SW 1271 (cell line): Measurements from ENCODE around the gene MRPS5.

Experiments used
- DNase-seq, 2 experiments: peaks; one replicate each; lab custom pipeline; 2025; lab: John Stamatoyannopoulos, UW

The MRPS5 gene

DNA sequence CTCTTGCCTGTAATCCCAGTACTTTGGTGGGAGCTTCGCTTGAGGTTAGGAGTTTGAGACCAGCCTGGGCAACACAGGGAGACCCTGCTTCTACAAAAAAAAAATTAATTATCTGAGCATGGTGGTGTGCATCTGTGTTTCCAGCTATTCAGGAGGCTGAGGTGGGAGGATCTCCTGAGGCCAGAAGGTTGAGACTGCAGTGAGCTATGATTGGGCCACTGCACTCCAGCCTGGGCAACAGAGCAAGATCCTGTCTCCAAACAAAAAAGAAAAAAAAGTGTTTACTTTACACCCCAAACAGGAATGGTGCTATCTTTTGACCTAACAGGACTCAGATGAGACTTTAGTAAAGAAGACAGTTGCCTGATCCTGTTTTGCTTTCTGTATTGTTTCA lies 60.5 kb downstream of the MRPS5 start:
- no peak for DNase-seq

DNA sequence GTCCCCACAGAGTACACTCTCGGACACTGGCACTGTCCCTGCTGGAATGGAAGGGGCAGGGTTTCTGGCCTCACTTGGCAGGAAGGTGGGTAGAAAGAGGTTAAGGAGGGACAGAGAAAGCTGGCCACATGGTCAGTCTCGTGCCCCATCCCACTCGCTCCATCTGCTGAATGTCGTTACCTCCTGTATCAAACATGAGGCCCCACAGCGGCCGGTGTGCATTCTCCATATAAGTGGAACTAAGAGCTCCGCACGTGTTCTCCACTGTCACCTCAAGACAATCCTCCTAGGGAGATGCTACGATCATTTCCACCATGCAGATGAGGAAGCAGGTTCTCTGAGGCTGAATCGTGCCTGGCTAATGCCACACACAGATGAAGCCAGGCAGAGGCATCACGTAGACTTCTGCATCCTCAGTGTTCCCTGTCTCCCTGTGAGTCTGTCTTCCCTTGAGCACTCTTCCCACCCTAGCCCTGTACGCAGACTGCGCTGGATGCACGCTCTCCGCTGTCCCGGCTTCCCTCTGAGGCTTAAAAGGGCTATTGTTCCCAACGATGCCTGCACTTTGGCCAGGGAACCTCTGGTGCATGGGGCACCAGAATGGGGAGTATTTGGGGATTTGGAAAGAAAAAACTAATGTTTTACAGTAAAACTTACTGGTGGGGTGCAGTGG lies 61.0 kb downstream of the MRPS5 start:
- no peak for DNase-seq

DNA sequence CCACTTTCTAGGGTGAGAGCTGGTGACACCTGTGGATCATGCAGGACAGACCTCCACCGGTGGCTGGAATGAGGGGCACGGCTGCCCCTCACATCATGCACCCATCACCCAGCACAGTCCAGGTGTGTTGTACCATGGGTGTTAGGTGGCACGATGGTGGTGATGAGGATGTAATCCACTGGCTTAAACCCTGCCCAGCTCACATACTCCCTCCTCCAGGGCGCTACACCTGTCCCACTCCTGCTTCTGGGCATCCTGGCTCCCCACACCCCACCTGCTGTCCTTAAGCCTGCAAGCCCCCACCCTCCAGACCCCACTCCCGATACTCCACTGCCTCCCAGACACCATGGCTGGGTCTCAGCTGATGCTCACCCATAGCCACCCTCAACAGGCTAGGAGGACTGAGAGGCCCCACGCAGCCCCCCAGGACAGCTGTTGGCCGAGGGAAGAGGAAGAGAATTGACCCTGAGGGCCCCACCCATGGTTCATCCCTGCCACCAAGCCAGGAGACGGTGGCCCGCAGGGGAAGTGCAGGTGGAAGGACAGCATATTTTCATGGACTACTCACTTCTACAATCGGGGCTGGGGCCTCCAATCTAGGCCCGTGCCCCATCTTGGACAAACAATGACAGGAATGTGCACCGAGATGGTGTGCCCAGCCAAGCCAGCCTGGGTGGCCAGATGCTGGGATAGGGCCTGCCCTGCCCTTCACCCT lies 61.8 kb downstream of the MRPS5 start:
- DNase-seq: no peak

DNA sequence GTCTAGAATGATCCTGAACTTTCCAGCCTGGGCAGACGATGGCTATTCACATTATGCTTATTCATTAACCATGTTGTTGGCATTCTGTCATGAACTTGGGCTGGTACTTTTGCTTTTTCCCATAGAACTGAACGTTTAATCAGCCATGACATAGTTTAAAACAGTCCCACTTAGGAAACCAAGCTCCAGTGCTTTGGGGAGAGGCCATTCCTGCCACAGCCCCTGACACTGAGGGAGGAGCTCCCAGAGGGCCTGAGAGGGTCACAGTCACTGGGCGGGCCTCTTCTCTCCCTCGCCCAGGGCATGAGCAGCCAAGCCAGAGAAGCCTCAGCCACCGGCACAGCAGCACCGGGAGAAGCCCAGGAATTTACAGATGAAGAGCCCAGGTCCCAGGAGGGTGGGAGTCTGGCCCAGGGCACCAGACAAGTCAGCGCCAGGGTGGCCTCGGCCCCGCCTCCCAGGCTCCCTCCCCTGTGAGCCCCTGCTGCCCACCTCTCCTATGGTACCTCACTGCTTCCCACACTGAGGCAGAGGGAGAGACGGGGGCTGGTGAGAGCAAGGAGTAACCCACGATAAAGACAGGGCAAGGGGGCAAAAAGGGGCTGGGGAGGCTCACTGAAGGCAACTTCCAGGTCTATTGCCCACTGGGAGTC lies 62.5 kb downstream of the MRPS5 start:
- no peak for DNase-seq

DNA sequence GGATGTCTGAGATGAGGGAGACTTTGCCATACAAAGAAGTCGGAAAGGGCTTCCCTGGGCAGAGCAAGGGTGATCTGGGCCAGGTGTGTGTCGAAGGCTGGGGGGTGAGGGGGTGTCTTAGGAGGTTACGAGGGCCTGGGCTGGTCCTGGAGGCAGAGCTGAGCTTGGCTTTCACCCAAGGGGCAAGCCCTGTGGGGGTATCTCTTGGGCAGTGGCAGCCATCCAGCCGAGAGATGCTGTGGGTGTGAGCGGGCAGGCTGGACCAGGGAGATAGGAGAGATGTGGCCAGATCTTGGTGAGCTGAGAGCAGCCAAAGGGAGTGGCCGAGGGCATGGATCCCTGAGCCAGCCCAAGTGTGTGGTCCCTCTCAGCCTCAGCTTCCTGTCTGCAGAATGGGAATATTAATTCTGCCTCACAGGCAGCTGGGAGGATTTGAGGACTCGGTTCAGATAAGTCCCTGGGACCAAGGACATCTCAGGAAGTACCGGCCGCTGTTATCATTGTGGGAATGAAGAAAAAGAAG lies 63.1 kb downstream of the MRPS5 start:
- no peak for DNase-seq

DNA sequence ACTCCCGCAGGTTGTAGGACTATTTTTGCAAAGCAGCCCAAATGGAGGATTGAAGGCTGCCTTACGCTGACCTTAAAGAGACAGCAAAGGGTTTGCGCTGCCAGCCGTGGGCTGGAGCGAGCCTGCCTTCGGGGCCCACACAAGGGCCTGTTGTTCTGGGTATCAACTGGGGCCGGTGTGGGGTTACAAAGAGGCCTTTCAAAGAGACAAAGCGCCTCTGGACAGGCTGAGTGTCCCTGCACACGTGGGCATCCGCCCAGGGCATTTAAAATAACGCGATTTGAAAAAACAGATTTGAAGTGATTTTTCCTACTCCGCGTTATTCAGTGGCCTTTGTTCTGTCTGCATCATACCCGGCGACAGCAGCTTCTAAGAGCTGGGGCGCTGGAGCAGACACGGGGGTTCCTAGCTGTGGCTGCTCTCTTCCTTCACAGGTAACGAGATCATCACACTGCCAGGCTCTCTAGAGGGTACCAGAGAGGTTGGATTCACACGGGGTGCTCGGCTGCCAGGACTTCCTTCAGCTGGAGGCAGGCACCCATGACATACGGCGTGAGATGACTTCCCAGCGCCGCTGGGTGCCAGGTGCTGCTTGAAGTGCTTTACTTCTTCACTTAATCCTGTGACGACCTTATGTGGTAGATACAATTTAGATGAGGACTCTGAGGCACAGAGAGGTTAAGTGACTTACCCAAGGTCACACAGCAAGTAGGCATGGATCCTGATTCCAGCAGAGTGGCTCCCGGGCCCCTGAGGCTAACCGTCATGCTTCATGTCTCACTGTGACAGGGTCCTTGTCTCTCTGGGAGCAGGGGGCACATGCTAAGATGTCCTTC lies 63.9 kb downstream of the MRPS5 start:
- DNase-seq: no peak

DNA sequence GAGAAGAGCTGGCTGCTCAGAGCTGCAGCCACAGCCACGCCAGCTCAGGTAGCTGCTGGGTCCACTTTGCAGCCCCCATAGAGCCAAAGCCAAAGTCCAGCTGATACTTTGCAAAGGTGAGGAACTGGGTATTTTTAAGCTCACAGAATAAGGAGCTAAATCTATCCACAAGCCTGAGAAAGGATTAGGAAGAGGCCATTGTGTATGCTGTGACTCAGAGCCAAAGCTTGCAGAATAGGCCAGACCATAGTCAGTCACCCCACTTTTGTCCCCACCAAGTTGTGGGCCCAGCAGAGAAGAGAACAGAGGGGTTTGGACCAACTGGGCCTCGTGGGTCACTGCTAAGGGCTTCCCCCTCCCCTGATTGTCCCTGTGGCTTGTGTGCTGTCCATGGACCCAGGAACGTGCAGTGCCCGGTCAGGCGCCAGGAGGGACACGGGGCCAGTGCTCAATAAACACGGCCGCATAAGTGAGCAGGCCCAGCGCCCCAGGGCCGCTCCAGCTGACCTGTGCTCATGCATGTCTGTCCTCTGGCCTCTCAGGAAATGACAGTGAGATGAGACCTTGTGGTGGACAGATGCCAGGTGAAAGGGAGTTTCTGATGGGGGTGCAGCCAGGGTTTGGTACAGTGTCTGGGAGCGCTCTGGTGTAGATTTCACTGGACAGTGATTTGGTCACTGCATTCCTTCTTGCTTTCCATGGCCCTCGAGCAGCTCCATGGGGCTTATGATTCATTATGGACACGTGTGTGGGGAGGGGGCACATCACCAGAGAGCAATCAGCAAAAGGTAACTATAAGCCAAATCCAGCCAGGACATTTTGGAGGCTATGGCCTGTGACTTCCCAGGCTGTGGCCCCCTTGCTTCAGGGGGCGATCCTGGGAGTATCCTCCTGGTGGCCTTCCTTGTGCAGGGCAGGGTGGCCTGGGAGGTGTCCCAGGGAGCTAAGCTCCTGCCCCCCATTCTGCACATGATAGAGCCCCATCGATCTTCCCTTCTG lies 64.8 kb downstream of the MRPS5 start:
- DNase-seq: no peak

DNA sequence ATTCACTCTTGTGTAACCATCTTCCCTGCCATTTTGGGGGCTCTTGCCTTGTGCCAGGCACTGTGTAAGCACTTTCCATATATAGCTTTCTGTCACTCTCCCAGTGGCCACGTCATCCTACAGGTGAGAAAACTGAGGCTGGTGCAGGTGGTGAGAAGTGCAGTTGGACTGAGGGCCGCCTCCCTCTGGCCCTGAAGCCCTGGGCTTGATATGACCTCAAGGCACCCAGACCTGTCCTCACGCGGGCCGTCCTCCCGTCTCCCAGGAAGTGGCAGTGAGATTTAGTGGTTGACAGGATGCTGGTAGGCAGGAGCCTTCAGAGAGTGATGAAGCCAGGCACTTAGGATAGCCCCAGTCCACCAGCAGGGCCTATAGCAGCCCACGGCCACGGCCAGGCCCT lies 65.6 kb downstream of the MRPS5 start:
- DNase-seq: no peak

DNA sequence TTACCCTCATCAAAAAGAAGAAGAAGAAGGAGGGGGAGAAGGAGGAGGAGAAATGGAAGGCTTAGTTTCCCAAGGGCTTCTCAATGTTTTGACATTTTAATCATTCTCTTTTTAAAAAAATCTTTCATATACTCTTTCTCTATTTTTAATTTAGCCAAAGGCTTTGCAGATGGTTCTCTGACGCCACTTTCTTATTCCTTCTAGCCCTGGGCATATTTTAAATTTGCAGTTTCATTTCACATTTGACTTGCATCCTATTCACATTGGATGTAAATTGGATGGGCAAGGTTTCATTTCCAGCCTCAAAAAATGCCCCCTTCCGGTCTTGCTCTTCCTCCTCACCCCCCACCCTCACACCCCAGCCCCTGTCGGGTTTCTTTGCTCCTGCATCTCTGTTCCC lies 66.3 kb downstream of the MRPS5 start:
- DNase-seq: no peak

DNA sequence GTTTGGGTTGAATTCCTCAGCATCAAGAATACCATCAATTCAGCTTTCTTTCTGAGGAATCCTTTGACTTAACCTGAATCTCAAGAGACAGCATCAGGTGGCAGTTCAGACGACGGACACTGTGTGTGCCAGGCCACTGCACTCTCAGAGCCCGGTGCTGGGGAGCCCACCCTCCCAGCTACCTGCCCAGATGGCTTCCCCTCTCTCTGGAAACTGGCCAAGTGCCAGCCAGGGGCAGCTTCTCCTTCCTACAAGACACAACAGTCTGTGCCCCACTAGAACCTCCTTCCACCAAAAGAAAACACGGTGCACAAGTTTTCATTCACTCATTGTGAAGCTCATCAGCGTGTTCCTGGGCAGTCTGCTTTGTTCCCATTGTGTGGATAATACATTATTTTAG lies 67.6 kb downstream of the MRPS5 start:
- no peak for DNase-seq

DNA sequence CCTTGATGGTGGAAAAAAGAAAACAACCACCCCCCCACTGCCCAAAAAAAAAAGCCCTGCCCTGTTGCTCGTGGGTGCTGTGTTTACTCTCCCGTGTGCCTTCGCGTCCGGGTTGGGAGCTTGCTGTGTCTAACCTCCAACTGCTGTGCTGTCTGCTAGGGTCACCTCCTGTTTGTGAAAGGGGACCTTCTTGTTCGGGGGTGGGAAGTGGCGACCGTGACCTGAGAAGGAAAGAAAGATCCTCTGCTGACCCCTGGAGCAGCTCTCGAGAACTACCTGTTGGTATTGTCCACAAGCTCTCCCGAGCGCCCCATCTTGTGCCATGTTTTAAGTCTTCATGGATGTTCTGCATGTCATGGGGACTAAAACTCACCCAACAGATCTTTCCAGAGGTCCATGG lies 68.1 kb downstream of the MRPS5 start:
- DNase-seq: no peak

DNA sequence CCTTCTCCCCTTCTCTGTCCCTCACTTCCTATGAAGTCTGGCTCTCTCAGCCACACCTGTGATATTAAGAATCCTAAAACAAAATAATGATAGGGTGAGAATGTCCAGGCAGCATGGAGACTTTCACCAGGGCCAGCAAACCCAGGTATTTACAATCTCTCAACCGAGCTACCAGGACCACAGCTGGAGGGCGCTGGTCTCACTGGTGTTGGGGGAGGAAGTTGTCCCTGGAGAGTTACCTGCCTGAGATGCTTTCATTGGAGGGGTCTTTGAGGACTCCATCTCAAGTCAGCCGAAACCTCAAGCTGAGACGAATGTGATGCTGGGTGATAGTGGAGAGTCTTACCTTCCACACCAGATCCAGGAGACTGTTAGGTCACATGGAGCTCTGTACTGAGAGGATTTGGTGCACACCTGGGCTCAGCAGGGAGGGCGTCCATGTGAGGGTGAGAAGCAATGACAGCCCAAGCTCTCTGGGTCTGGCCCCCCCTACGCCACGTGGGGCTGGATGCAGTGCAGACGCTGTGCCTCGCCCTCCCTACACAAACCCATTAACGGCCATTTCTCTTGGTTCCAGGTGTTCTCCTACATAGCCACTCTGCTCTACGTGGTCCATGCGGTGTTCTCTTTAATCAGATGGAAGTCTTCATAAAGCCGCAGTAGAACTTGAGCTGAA lies 68.7 kb downstream of the MRPS5 start:
- no peak for DNase-seq

DNA sequence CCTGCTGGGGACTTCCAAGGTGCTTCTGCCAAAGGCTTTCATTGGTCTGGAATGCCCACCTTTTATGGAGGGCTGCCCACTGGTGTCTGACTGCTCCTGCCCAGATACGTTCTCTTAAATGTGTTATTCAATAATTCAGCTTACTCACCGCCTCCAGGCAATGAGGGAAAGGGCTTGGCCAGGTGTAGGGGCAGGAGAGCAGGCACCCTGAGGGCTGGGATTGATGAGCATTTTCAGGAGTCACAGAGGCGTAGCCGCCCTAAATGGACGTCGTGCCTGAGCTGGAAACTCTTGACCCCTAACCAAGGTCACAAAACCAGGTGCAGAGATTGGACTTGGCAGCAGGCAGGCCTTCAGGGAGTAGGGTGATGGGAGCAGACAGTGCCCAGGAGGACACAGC lies 69.3 kb downstream of the MRPS5 start:
- no peak for DNase-seq

DNA sequence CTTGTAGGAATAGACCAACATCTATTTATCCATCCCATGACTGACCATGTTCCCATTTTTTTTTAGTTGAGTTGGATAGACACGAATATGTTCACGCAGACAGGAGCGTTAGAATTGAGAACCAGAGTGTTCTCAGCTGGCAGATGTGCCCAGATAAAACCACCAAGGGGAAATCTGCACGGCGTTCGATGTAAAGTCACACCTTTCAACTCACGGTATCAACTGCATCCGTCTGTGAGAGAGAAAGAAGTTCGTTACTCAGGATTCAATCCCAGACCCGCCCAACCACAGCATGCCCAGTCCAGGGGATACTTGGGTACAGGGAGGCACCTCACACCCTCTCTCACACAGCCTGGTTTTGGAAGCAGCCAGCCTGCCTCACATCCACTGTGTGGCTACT lies 70.0 kb downstream of the MRPS5 start:
- DNase-seq: no peak

DNA sequence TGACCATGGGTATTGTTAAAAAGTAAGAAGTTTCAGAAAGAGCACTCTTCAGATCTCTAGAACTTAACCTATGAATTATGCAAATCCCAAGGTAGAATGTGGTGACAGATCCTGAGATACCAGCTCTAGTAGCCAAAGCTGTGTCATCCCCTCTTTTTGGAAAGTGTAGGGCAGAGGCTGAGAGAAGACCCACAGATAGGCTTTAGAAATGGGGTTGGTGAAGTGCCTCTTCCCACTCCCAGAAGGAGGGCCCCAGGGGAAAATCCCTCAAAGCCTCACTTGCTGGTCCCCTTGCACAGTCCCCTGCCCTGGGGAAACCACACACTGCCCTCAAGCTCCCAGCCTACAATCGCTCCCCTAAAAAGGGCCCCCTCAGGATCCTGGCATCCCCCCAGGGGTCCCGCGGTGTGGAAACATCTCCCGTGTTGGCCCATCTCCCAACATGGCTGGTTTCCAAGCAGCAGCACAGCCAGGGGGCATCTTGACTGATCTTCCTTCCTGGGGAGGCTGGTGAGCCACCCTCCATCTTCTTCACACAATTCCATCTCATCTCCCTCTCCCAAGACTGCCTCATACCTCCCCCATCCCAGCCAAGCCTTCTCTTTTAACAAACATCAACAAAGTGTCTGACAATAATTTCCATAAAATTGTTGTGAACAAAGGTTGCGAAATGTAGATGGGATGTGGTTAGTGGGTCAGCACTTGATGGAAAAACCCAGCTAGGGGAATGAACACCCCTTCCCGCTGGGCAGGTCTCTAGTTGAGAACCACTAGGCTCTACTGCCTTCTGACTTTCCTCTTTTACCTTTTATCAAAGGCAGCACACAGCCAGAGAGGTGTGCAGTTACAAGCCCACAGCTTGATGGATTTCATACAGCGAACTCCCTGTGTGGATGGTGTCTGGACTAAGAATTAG lies 71.0 kb downstream of the MRPS5 start:
- no peak for DNase-seq

DNA sequence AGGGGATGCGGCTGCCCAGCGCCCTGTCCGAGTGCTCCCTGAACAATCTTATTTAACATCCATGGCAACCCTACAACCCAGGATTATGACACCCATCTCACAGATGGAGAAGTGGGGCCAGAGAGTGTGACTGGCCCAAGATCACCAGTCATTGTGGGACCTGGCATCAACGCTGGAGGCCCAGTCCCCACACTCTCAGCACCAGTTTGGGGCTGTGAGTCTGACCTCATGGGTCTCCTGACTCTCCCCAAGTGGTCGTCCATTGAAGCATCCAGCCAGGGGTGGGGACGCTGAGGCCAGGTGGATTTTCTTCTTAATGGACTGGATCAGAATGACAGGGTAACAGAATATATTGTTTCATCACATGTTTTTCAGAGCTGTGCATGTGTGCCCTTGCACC lies 71.6 kb downstream of the MRPS5 start:
- DNase-seq: no peak

DNA sequence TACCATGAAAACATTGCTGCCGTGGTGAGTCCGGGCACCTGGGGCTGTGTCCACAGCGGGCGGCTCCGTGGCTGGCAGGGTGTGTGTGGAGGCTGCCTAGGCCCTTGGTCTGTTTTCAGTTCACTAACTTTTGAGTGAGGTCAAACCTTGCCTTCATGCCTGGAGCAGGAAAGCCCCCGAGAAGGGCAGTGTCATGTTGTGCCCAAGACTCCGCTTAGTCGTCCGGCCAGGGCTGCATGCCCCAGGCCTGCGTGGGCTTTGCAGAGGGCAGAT lies 72.0 kb downstream of the MRPS5 start:
- no peak for DNase-seq

DNA sequence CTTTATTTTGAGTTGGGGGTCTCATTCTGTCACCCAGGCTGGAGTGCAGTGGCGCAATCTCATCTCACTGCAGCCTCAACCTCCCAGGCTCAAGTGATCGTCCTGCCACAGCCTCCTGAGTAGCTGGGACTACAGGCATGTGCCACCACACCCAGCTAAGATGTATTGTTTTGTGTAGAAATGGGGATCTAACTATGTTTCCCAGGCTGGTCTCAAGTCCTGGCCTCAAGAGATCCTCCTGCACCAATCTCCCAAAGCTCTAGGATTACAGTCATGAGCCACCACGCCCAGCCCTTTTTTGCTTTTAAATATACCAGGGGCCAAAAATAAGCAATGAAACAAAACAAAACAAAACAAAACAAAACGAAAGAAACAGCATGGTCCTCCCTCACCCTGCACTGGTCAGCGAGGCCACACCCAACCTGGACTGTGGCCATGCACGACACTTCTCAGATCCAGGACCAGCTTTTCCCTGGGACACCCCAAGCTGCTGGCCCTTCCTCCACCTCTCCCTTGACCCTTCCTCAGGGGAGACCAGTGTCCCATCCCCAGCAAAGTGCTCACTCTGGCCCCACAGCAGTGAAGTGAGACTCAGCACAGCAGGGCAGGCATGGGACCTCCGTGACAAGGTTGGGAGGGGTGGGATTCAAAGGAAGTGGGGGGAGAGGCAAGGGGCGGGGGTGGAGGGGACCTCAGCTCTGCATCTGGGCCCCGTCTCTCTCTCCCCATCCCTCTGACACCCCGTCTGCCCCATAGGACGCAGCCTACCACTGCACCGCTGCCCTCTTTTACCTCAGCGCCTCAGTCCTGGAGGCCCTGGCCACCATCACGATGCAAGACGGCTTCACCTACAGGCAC lies 72.6 kb downstream of the MRPS5 start:
- DNase-seq: no peak
